ENCODE results near the gene FAM24B. TPM values are rescaled to one million over a fixed set of nuclear protein-coding genes. Genes with fewer than 3 reads are reported as not detected.

The FAM24B gene
- total RNA-seq, 4 donors from 2014 or later = 1.5 to 4.8 (median 1.9) TPM; not detected in 1

GRCh38 chr10:122878799-122879338, 512 bp downstream of the FAM24B start:
- TF ChIP-seq CTCF (IDR thresholded peaks at IDR 0.05; ENCODE audit: low read depth) = no peak

- TF ChIP-seq CTCF (IDR thresholded peaks at IDR 0.05; ENCODE audit: low read depth) = no peak
These were observed 2.1 kb downstream of the FAM24B start for GRCh38 chr10:122877264-122877663.

DNA sequence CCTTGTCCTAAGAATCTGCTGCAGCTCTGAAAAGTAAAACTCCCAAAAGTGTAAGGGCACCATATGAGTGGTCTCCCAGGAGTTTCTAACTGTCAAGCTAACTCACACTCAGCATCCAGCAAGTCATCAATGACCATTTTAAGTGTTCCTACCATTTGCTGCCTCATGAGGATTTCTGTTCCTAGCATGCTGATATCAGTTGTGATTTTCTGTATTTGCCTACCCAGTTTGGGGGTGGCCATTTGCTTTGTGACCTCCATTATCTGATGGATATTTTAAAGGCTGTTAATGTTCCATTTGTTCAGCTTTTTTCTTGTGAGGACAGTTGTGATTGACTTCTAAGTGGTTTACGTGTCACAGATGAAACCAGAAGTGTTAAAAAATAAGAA, 2.9 kb downstream of the FAM24B start:
- TF ChIP-seq CTCF (IDR thresholded peaks at IDR 0.05; ENCODE audit: low read depth) = no peak

DNA sequence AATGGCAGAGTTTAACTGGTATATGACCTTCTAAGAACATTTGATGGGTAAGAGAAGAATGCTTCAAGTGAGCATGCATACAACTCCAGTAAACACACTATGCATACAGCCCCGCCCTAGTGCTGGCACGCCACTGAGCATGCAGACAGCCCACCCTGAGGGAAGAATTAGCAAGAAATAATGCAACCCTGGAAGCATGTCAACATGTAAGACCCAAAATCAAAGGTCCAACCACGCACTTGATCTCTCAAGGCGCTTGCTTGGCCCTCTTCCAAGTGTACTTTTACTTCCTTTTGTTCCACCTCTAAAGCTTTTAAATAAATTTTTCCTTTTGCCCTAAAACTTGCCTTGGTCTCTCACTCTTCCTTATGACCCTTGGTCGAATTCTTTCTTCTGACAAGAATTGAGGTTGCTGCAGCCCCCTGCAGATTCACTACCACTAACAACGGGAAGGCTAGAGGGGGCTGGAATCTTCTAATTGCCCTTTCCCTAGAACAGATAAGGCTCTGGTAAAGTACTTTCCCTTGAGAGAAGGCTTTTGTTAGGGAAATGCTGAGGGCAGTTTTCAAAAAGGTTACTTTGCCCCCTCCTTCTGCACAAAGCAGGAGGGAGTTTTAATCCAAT, 3.4 kb downstream of the FAM24B start:
- TF ChIP-seq CTCF (IDR thresholded peaks at IDR 0.05; ENCODE audit: low read depth) = no peak

DNA sequence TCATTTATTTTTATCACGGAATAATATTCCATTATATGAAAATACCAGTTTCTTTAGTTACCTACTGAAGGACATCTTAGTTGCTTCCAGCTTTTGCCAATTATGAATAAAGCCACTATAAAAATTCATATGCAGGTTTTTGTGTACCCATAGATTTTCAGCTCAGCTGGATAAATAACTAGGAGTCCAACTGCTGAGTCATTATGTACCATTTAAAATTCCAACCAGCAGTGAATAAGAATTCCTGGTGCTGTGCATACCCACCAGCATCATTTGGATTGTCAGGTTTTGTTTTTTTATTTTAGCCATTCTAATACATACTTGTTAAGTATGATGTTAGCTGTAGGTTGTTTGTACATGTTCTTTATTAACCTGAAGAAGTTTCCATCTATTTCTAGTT, 14.5 kb downstream of the FAM24B start:
- no peak for TF ChIP-seq CTCF (IDR thresholded peaks at IDR 0.05; ENCODE audit: low read depth)

DNA sequence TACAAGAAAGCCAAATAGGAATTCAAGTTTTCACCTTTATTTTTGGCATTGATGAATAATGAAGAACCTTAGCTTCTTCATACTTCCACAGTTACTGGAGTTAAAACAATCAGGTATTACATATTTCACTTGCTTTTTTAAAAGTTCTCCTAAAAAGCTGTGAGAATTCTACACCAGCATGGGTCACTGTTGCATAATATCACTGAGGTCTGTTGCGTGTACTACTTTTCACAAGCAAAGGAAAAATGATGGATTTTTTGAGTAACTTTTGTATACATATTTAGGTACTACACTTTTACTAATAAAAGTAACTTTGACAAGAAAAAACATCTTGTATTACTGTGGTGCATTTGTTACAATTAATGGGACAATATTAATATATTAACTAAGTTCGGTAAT, 15.2 kb downstream of the FAM24B start:
- no peak for TF ChIP-seq CTCF (IDR thresholded peaks at IDR 0.05; ENCODE audit: low read depth)

DNA sequence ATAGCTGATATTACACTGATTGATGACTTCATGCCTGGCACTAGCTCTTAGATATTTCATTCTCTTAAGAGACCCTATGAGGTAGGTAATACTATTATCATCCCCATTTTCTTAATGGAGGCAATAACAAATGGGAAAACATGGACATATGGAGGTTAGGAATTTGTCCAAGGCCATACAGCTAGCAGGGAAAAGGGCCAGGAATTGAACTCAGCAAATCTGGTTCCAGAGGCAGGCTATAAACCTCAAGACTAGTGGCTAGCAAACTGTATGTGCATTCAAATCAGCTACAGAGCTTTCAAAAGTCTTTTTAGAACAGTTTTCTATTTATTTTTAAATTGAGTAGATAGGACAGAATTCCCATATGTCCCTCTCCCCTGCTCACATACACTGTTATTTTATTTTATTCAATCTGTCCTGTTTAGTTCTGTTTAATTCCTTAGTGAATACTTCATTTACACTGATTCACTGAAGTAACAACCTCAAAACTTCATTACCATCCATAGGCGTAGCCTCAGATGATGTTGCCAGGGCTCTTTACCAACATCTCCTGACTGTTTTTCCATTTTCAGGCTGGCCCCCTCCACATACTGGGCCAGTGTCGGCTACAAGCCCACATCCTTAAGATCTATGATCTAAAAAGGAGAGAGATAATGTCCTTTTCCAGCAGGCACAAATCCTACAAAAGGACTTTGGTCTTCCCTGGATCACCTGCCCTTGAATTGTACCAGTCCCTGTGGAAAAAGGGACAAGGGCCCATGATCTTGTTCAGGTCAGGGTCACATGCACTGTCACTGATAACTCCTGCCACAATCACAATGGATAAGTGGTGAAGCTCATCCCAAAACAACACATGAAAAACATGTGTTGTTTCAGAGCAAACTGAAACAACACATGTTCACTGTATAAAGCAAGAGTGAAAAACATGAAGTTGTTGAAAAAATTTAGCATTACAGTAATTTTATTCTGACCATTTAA, 15.9 kb downstream of the FAM24B start:
- no peak for TF ChIP-seq CTCF (IDR thresholded peaks at IDR 0.05; ENCODE audit: low read depth)
